IMR-90 (cell line): ENCODE results near the gene TNKS1BP1. TPM values are rescaled to one million over a fixed set of nuclear protein-coding genes. Genes with fewer than 3 reads are reported as not detected.

Source experiments
- ATAC-seq: fragments of 200-7000 bp; cut with Tn5 transposase; 2 replicates; pipeline ENCODE4 v1.9.1; 2020; ENCODE audit warnings: low read depth, mild to moderate bottlenecking, moderate library complexity
- BruUV-seq: library from RNA; stranded (reverse); fragments of 400-500 nt; replicated peaks from 2 replicates; lab custom pipeline; 2021; lab: Mats Ljungman, UMichigan
- CTCF ChIA-PET: fragments of 300-600 bp; formaldehyde crosslinking; extraction: SDS; loops from one replicate; lab custom pipeline; 2021; ENCODE audit warnings: antibody characterized with exemption; lab: Yijun Ruan, JAX
- POLR2A ChIA-PET: fragments of 300-600 bp; sonication (Branson Sonifier 250); formaldehyde crosslinking; loops from one replicate; lab custom pipeline; 2022; ENCODE audit warnings: antibody characterized with exemption; ENCODE audit not compliant: unreplicated experiment; lab: Charles Lee
- DNase-seq: peaks from one replicate; pipeline ENCODE4 v3.0.0; 2013
- H2AFZ ChIP-seq: replicated peaks from 2 replicates; pipeline ENCODE3; 2013; ENCODE audit warnings: low read length, mild to moderate bottlenecking; ENCODE audit not compliant: poor library complexity
- H2AK5ac ChIP-seq: 2 replicates; pipeline ENCODE4 v1.6.1; 2013; ENCODE audit warnings: low read depth, low read length, inconsistent platforms
- H2AK9ac ChIP-seq: replicated peaks from 2 replicates; pipeline ENCODE3; 2013; ENCODE audit warnings: mild to moderate bottlenecking, low read depth, low read length, moderate library complexity; ENCODE audit not compliant: poor library complexity
- H2BK120ac ChIP-seq: 2 replicates; pipeline ENCODE4 v1.6.1; 2013; ENCODE audit warnings: low read depth, low read length, inconsistent platforms
- H2BK15ac ChIP-seq: 3 replicates; pipeline ENCODE4 v1.6.1; 2013; ENCODE audit warnings: low read depth, low read length, inconsistent platforms
- H2BK20ac ChIP-seq: 2 replicates; pipeline ENCODE4 v1.6.1; 2013; ENCODE audit warnings: low read depth, mild to moderate bottlenecking, inconsistent platforms, low read length, moderate library complexity
- H2BK5ac ChIP-seq: 2 replicates; pipeline ENCODE4 v1.6.1; 2013; ENCODE audit warnings: mild to moderate bottlenecking, low read depth, low read length, inconsistent platforms; ENCODE audit not compliant: poor library complexity, severe bottlenecking
- H3K14ac ChIP-seq: replicated peaks from 2 replicates; pipeline ENCODE4 v1.6.1; 2013; ENCODE audit warnings: low read depth, low read length, inconsistent platforms
- H3K18ac ChIP-seq: 2 replicates; pipeline ENCODE4 v1.6.1; 2013; ENCODE audit warnings: low read depth, low read length, control low read depth
- H3K23ac ChIP-seq: 2 replicates; pipeline ENCODE4 v1.6.1; 2013; ENCODE audit warnings: low read depth, low read length, inconsistent platforms
- H3K27ac ChIP-seq: 2 replicates; pipeline ENCODE4 v1.5.1; 2013; ENCODE audit warnings: mild to moderate bottlenecking, control low read depth, low read length; ENCODE audit not compliant: insufficient read depth
- H3K27me3 ChIP-seq: 2 replicates; pipeline ENCODE4 v1.6.1; 2013; ENCODE audit warnings: low read length; ENCODE audit not compliant: control insufficient read depth, insufficient read depth
- H3K36me3 ChIP-seq: 2 replicates; pipeline ENCODE4 v1.6.1; 2013; ENCODE audit warnings: low read length, mixed read lengths; ENCODE audit not compliant: control insufficient read depth, insufficient read depth
- H3K4ac ChIP-seq: 2 replicates; pipeline ENCODE4 v1.6.1; 2013; ENCODE audit warnings: low read depth, low read length, inconsistent platforms
- H3K4me1 ChIP-seq: 2 replicates; pipeline ENCODE4 v1.6.1; 2013; ENCODE audit warnings: low read length, mixed read lengths; ENCODE audit not compliant: control insufficient read depth, insufficient read depth
- H3K4me2 ChIP-seq: 2 replicates; pipeline ENCODE4 v1.6.1; 2013; ENCODE audit warnings: low read depth, mild to moderate bottlenecking, control low read depth, low read length, moderate library complexity
- H3K4me3 ChIP-seq: 2 replicates; pipeline ENCODE4 v1.5.1; 2013; ENCODE audit warnings: low read depth, mild to moderate bottlenecking, control low read depth, low read length, moderate library complexity; ENCODE audit not compliant: insufficient read depth
- H3K56ac ChIP-seq: 2 replicates; pipeline ENCODE4 v1.6.1; 2013; ENCODE audit warnings: low read length, inconsistent platforms; ENCODE audit not compliant: insufficient read depth; ENCODE audit errors: extremely low read depth
- H3K79me1 ChIP-seq, 2 experiments: 2 replicates each; pipeline ENCODE4 v1.6.1; 2013; ENCODE audit warnings: low read length in 2 of 2, inconsistent platforms in 1 of 2, low read depth in 1 of 2
- H3K9ac ChIP-seq: 2 replicates; pipeline ENCODE4 v1.6.1; 2013; ENCODE audit warnings: low read depth, low read length, control low read depth
- H3K9me1 ChIP-seq: 2 replicates; pipeline ENCODE4 v1.6.1; 2013; ENCODE audit warnings: low read length, inconsistent platforms; ENCODE audit not compliant: insufficient read depth
- H3K9me3 ChIP-seq: 2 replicates; pipeline ENCODE4 v1.6.1; 2013; ENCODE audit warnings: low read length; ENCODE audit not compliant: control insufficient read depth, insufficient read depth
- H4K20me1 ChIP-seq: 2 replicates; pipeline ENCODE4 v1.6.1; 2013; ENCODE audit warnings: low read length, inconsistent platforms; ENCODE audit not compliant: insufficient read depth
- H4K5ac ChIP-seq: 2 replicates; pipeline ENCODE4 v1.6.1; 2013; ENCODE audit warnings: mild to moderate bottlenecking, low read depth, low read length, control low read depth
- H4K8ac ChIP-seq, 2 experiments: 2 replicates each; pipeline ENCODE4 v1.6.1; 2013; ENCODE audit warnings: low read depth in 2 of 2, low read length in 2 of 2, control low read depth in 1 of 2, inconsistent platforms in 1 of 2
- H4K91ac ChIP-seq: 2 replicates; pipeline ENCODE4 v1.6.1; 2013; ENCODE audit warnings: low read depth, low read length, inconsistent platforms; ENCODE audit not compliant: insufficient read depth
- CHD1 ChIP-seq: IDR thresholded peaks from 2 replicates; pipeline ENCODE4 v1.6.1; 2012; ENCODE audit warnings: low read depth, low read length, improper control_type of control experiment
- CTCF ChIP-seq: conservative IDR thresholded peaks from 2 replicates; pipeline ENCODE4 v1.5.1; 2012; ENCODE audit warnings: mild to moderate bottlenecking, low read depth, low read length, improper control_type of control experiment
- ELK1 ChIP-seq: fragments of 150-350 bp; IDR thresholded peaks from 2 replicates; pipeline ENCODE4 v1.6.1; 2016; ENCODE audit warnings: low read depth, mild to moderate bottlenecking, low read length, moderate library complexity, borderline replicate concordance
- FOS ChIP-seq: fragments of 150-350 bp; IDR thresholded peaks from 2 replicates; pipeline ENCODE4 v1.6.1; 2016; ENCODE audit warnings: low read depth, low read length
- MAFK ChIP-seq: IDR thresholded peaks from 2 replicates; pipeline ENCODE4 v1.6.1; 2012; ENCODE audit warnings: low read depth, low read length, improper control_type of control experiment
- MAZ ChIP-seq: IDR thresholded peaks from 2 replicates; pipeline ENCODE4 v1.6.1; 2012; ENCODE audit warnings: low read depth, mild to moderate bottlenecking, low read length, improper control_type of control experiment, moderate library complexity, borderline replicate concordance
- NFE2L2 ChIP-seq: fragments of 150-350 bp; IDR thresholded peaks from 2 replicates; pipeline ENCODE4 v1.6.1; 2016; ENCODE audit warnings: low read depth, mild to moderate bottlenecking, low read length
- POLR2A ChIP-seq: IDR thresholded peaks from 2 replicates; pipeline ENCODE4 v1.6.1; 2012; ENCODE audit warnings: mild to moderate bottlenecking, low read depth, low read length
- RCOR1 ChIP-seq: IDR thresholded peaks from 2 replicates; pipeline ENCODE4 v1.6.1; 2012; ENCODE audit warnings: mild to moderate bottlenecking, low read length, improper control_type of control experiment; ENCODE audit not compliant: insufficient replicate concordance
- RFX5 ChIP-seq: IDR thresholded peaks from 2 replicates; pipeline ENCODE4 v1.8.0; 2012; ENCODE audit warnings: low read depth, mild to moderate bottlenecking, low read length, moderate library complexity
- dilution Hi-C: fragments of 300-500 bp; cut with HindIII; formaldehyde crosslinking; loops from one replicate; pipeline ENCODE4 v1.14.3; 2018; ENCODE audit warnings: low sequenced_read_pairs; ENCODE audit not compliant: unreplicated experiment
- in situ Hi-C: fragments of 300-500 bp; cut with MboI; formaldehyde crosslinking; loops from 3 replicates; pipeline ENCODE4 v1.14.3; 2019; ENCODE audit warnings: low sequenced_read_pairs, inconsistent platforms, mixed read lengths
- intact Hi-C: fragments of 100-400 bp; cut with micrococcal nuclease; formaldehyde crosslinking; loops from 2 replicates; pipeline ENCODE4 v1.10.0; 2022
- polyA plus RNA-seq, 3 experiments: library from polyadenylated mRNA; depleted of rRNA; stranded (reverse); fragments of >200 nt; gene quantifications; 2 replicates each; pipeline ENCODE4 v1.2.3, GENCODE V29; 2012; ENCODE audit warnings: low replicate concordance in 1 of 3
- total RNA-seq: library from RNA; depleted of rRNA; stranded (reverse); fragments of >200 nt; gene quantifications from 2 replicates; pipeline ENCODE4 v1.2.3, GENCODE V29; 2012

The TNKS1BP1 gene
- total and polyA plus RNA-seq, 2 of the 4 experiments (the other 2 are of a cell fraction) = 31.7 to 71.4 TPM

GRCh38 chr11:57266157-57266556, 58.6 kb downstream of the TNKS1BP1 start:
- no peak overlapping the region for H3K4me2 ChIP-seq
- H3K79me1 ChIP-seq = no peaks in the 10 kb centered on the region
- no peak overlapping the region for H2BK5ac ChIP-seq
- H4K5ac ChIP-seq = no peak overlapping the region
- no peak overlapping the region for H4K91ac ChIP-seq
- H3K36me3 ChIP-seq = no peaks in the 10 kb centered on the region
- dilution Hi-C loops (no loop called here), in situ Hi-C loops (no loop called here), intact Hi-C loops (no loop called here)
- H3K18ac ChIP-seq = no peak overlapping the region
- no peaks in the 10 kb centered on the region for H3K27me3 ChIP-seq
- no peak overlapping the region for H4K8ac ChIP-seq
- no peaks in the 10 kb centered on the region for H4K20me1 ChIP-seq
- no peak overlapping the region for H2AK9ac ChIP-seq
- peaks cover 5% of the 10 kb centered on the region; the same call in 1 of the 2 replicates for H3K9me1 ChIP-seq
- no peak overlapping the region for H3K27ac ChIP-seq
- BruUV-seq = no TSS peak
- H2AFZ ChIP-seq = no peak overlapping the region
- ATAC-seq (no peak), DNase-seq (no peak)
- no peaks in the 10 kb centered on the region for H3K9me3 ChIP-seq
- H3K4ac ChIP-seq = no peak overlapping the region
- no peak overlapping the region for H2BK120ac ChIP-seq
- H2BK20ac ChIP-seq = no peak overlapping the region
- TF ChIP-seq CTCF = no peak
- TF ChIP-seq RCOR1 = no peak
- TF ChIP-seq CHD1 = no peak
- TF ChIP-seq POLR2A = no peak
- TF ChIP-seq NFE2L2 = no peak
- TF ChIP-seq RFX5 = no peak
- TF ChIP-seq MAZ = no peak
- TF ChIP-seq FOS = no peak
- no peak for TF ChIP-seq MAFK
- TF ChIP-seq ELK1 = no peak
- no peak overlapping the region for H3K9ac ChIP-seq
- no peak overlapping the region for H2AK5ac ChIP-seq
- POLR2A ChIA-PET = no interaction called here
- no peak overlapping the region for H3K14ac ChIP-seq
- no peak overlapping the region for H3K23ac ChIP-seq
- no peak overlapping the region for H3K56ac ChIP-seq
- CTCF ChIA-PET = interaction anchor here (1.1 kb wide), 1 partner anchor 17 kb away, joined by 4 read pairs; no protein-coding TSS in a partner anchor
- peaks cover 2% of the 10 kb centered on the region for H3K4me1 ChIP-seq
- H2BK15ac ChIP-seq = no peak overlapping the region
- H3K4me3 ChIP-seq = no peak overlapping the region
